Measurements from ENCODE around the gene TMEM95.

Gene TMEM95

GRCh38 chr17:7355053-7355452 lies at the start of gene TMEM95:
Gene TMEM95 (plus strand): TSS chr17:7355156. CDS start chr17:7355205, 49 bp downstream.
- DNase-seq (ENCODE audit: low spot score) = no peak

- peak; percentile 99 for DNase-seq (ENCODE audit: low spot score)
Measured at GRCh38 chr17:7306911-7307685, 47.9 kb upstream of the TMEM95 start, which contains the start of gene EIF5A. Gene EIF5A (plus strand): TSS chr17:7307628. CDS start chr17:7309636, 2,008 bp downstream.

GRCh38 chr17:7307686-7308624 lies 47.0 kb upstream of the TMEM95 start:
- peak; percentile 36 for DNase-seq (ENCODE audit: low spot score)

GRCh38 chr17:7308625-7309433 lies 46.1 kb upstream of the TMEM95 start:
- DNase-seq (ENCODE audit: low spot score) = peak; percentile 70

GRCh38 chr17:7309628-7310027 lies 45.3 kb upstream of the TMEM95 start:
- DNase-seq (ENCODE audit: low spot score) = no peak

GRCh38 chr17:7311110-7311705 lies 43.7 kb upstream of the TMEM95 start:
- DNase-seq (ENCODE audit: low spot score) = no peak

GRCh38 chr17:7312432-7313087 lies 42.4 kb upstream of the TMEM95 start:
- no peak for DNase-seq (ENCODE audit: low spot score)

GRCh38 chr17:7313088-7313889 lies 41.7 kb upstream of the TMEM95 start:
- no peak for DNase-seq (ENCODE audit: low spot score)

- no peak for DNase-seq (ENCODE audit: low spot score)
Measured at GRCh38 chr17:7313890-7314718, 40.9 kb upstream of the TMEM95 start.

GRCh38 chr17:7314719-7315569 lies 40.0 kb upstream of the TMEM95 start, which contains the start of gene GPS2:
Gene GPS2 (minus strand): TSS chr17:7315360. CDS start chr17:7315052, 308 bp downstream.
- DNase-seq (ENCODE audit: low spot score) = peak; percentile 92

GRCh38 chr17:7315570-7316235 lies 39.3 kb upstream of the TMEM95 start:
- DNase-seq (ENCODE audit: low spot score) = no peak

- no peak for DNase-seq (ENCODE audit: low spot score)
Measured at GRCh38 chr17:7317161-7317803, 37.7 kb upstream of the TMEM95 start.

- no peak for DNase-seq (ENCODE audit: low spot score)
Measured at GRCh38 chr17:7318121-7318860, 36.7 kb upstream of the TMEM95 start.

GRCh38 chr17:7321466-7321865 lies 33.5 kb upstream of the TMEM95 start:
- no peak for DNase-seq (ENCODE audit: low spot score)

GRCh38 chr17:7322520-7323194 lies 32.3 kb upstream of the TMEM95 start:
- no peak for DNase-seq (ENCODE audit: low spot score)

All from germinal center (tissue), 1 donor.